ENCODE measurements around the gene RDH8.

DNA sequence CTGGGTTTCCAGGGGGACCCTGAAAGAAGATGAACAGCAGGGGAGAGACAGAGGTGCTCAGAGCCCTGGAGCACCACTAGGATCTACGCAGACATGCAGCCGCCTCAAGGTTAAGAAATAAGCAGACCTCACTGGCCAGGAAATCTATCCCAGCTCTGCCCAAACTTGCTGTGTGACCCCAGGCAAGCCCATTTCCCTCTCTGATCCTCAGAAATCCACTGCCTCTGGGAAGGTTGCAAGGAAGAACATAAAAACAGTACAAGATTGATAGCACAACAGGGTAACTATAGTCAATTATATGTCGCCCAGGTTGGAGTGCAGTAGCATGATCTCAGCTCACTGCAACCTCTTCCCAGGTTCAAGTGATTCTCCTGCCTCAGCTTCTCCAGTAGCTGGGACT, 23.8 kb upstream of the RDH8 start:
- TF ChIP-seq CTCF (IDR thresholded peaks at IDR 0.05; ENCODE audit: insufficient read depth, low read depth, low read length) (no peak), EZH2 (IDR thresholded peaks at IDR 0.05; ENCODE audit: insufficient read depth, low read length) (no peak)
